AG09319 (cell line): ENCODE results near the gene HCFC1R1.

Experiments used
- DNase-seq: peaks from one replicate; pipeline ENCODE4 v3.0.0-alpha.2; 2010; ENCODE audit warnings: low read depth; ENCODE audit errors: extremely low read depth
- CTCF ChIP-seq: IDR thresholded peaks from 2 replicates; pipeline ENCODE4 v1.5.1; 2011; ENCODE audit warnings: low read depth, mild to moderate bottlenecking, inconsistent platforms, low read length, moderate library complexity

Gene HCFC1R1

GRCh38 chr16:2996298-2996697, 27.4 kb downstream of the HCFC1R1 start:
- no peak for DNase-seq
- TF ChIP-seq CTCF = no peak

- no peak for TF ChIP-seq CTCF
- DNase-seq = no peak
Measured at GRCh38 chr16:2992383-2993081, 31.2 kb downstream of the HCFC1R1 start.

- no peak for DNase-seq
- no peak for TF ChIP-seq CTCF
Measured at GRCh38 chr16:2991566-2992261, 32.0 kb downstream of the HCFC1R1 start.

- no peak for DNase-seq
- no peak for TF ChIP-seq CTCF
Measured at GRCh38 chr16:2990891-2991290, 32.9 kb downstream of the HCFC1R1 start.

GRCh38 chr16:2988590-2989099, 35.1 kb downstream of the HCFC1R1 start:
- TF ChIP-seq CTCF = no peak
- DNase-seq = no peak

GRCh38 chr16:2987833-2988232, 35.9 kb downstream of the HCFC1R1 start:
- DNase-seq = no peak
- TF ChIP-seq CTCF = no peak

- DNase-seq = no peak
- no peak for TF ChIP-seq CTCF
Measured at GRCh38 chr16:2987286-2987685, 36.5 kb downstream of the HCFC1R1 start.
